Fibroblast of mammary gland (primary cell): ENCODE measurements around the gene PDLIM1.
"Not testable (repeated sequence)": the region's sequence is repeated elsewhere in the genome, so short reads cannot be mapped to it uniquely, and the experiment has no call there.

Experiments used
- DNase-seq: peaks from one replicate; pipeline ENCODE4 v3.0.0-alpha.2; 2010; ENCODE audit warnings: low read depth
- H3K4me3 ChIP-seq: 2 replicates; pipeline ENCODE4 v1.5.1; 2011; ENCODE audit warnings: low read depth, mild to moderate bottlenecking, low read length, moderate library complexity; ENCODE audit not compliant: control insufficient read depth
- TF ChIP-seq, protein P1 (sequence below): conservative IDR thresholded peaks from 2 replicates; pipeline ENCODE4 v1.5.1; 2011; ENCODE audit warnings: low read depth, low read length, inconsistent platforms; ENCODE audit not compliant: control insufficient read depth, insufficient read depth

PDLIM1 gene

DNA sequence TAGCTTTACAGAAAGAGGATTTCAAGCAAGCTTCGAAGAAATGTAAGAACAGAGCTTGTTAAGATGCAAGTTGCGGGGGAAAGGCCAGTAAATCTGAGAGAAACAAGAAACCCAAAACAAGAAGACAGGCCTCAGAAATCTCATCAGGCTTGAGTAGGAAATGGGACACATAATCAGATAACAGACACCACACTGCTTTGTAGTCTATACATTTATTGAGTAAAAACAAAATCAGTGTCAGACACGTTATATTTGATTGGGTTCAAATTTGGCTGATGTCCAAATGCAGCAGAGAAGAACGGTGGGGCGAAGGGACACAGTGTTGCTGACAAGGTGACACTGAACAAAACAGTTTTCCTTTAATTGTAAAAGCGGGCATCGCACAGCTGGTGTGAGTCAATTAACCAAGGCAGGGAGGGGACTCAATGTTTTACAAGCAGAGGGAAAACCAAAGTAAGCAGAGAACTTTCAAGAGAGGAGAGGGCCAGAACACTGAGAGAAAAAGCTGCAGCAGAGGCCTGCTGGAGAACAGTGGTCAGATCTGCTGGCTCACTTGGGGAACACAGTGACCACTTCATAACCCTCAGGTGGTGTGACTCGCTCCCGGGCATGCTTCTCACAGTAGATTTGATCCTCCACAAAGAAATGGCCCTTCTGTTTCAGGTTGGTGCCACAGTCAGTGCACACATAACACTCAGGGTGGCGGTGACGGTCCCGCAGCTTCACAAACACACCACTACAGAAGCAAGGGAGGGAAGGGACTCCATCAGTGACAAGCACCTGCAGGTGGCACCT is 53.2 kb downstream of the PDLIM1 start:
- DNase-seq: peak; percentile 42
- H3K4me3 ChIP-seq: no peak overlapping the region
- TF ChIP-seq, protein P1, sequence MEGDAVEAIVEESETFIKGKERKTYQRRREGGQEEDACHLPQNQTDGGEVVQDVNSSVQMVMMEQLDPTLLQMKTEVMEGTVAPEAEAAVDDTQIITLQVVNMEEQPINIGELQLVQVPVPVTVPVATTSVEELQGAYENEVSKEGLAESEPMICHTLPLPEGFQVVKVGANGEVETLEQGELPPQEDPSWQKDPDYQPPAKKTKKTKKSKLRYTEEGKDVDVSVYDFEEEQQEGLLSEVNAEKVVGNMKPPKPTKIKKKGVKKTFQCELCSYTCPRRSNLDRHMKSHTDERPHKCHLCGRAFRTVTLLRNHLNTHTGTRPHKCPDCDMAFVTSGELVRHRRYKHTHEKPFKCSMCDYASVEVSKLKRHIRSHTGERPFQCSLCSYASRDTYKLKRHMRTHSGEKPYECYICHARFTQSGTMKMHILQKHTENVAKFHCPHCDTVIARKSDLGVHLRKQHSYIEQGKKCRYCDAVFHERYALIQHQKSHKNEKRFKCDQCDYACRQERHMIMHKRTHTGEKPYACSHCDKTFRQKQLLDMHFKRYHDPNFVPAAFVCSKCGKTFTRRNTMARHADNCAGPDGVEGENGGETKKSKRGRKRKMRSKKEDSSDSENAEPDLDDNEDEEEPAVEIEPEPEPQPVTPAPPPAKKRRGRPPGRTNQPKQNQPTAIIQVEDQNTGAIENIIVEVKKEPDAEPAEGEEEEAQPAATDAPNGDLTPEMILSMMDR: no peak

DNA sequence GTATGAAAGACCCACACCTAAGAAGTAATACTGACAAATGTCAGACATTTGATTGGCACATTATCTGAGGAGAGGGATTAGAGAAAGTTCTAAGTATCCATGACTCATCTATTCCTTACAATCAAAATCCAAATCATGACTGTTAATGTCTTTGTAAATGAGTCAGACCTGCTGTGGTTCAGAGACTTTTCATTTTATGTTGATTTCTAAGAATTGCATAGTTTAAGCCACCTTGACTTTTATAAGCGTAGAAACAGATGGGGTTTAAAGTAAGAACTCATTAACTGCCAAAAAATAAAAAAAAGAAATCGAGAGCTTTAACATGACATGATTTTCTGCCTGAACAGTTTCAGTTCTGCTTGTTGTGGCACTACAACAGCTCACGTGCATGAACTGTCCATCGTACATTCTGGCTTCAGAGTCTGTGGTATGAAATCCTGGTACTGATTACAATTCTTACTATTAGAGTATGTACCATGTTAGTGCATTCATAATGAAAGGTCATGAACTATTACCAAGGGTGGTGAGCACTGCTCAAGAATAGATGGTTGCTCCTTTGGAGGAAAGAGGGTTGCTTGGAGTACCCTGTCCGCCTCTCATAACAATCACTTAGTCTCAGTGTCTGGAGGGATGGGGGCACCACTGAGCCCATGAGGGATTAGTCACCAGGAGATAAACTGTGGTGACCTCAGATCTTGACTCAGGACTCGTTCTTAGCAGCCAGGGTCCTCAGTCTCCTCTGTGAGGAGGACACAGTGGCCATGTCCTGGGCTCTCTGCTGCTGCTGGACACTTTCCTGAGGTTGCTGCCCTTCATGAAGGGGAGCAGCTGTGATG is 54.5 kb downstream of the PDLIM1 start:
- TF ChIP-seq, protein P1: no peak
- peak; percentile 79 for DNase-seq
- no peak overlapping the region for H3K4me3 ChIP-seq

DNA sequence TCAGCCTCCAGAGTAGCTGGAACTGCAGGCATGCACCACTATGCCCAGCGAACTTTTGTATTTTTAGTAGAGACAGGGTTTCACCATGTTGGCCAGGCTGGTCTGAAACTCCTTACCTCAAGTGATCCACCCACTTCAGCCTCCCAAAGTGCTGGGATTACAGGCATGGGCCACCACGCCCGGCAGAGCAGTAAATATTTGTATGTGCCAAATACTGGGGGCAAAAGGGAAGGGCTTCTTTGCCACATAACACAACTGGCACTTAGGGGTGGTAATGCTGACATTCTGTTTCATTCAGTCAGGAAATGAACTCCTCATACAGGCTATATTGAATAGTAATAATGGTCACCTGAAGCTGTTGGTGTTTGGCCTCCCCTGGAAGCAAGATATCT is 55.1 kb downstream of the PDLIM1 start:
- TF ChIP-seq, protein P1: no peak
- no peak overlapping the region for H3K4me3 ChIP-seq

DNA sequence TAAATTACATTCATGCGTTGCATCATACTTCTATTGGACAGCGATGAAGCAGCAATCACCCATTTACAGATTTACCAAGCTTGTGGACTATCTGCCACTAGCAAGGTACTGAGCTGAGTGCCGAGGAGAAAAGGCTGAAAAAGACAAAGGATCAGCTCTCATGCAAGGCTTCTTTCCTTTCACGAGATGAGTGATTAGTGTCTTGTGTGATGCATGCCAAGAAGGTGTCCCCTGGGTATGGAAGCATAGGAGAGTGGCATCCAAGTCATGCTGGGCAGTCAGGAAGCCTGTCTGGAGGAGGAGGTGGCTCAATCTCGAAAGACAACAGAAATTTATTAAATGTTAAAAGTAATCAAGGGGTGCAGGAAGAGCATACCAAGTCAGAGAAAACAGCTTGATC is 55.9 kb downstream of the PDLIM1 start:
- TF ChIP-seq, protein P1: no peak
- H3K4me3 ChIP-seq: no peak overlapping the region
- DNase-seq: no peak

More for the DNA sequence above, 55.1 kb downstream of the PDLIM1 start:
- no peak for DNase-seq

DNA sequence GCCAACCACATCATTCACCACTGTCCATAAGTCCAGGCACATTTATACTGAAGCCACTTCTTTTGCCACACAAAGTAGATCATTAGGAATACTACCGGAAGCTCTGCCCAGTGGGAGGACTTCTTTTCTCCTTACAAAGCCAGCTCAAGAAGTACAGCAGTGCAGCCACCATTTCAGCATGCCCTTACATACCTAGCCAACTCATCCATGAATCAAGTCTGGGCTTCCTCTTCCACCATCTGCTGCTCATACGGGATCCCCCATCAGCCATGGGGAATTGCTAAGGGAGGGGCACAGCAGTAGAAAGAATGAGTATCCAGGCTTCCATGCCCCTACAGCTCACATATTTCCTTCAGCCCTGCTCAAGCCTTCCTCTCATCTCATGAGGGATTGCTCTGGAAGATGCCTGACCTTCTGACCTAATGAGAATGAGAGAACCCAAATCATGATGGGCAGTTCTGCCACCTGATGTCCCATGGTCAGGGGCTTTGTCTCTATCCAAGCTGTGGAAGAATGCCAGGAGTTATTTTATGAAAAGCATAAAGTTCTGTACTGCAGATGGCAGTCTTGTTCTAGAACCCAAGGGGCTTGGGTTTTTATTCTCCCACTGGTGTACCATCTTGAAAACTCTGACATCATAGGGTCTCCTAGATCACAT is 57.3 kb downstream of the PDLIM1 start:
- no peak overlapping the region for H3K4me3 ChIP-seq
- DNase-seq: peak; percentile 51
- TF ChIP-seq, protein P1: no peak

DNA sequence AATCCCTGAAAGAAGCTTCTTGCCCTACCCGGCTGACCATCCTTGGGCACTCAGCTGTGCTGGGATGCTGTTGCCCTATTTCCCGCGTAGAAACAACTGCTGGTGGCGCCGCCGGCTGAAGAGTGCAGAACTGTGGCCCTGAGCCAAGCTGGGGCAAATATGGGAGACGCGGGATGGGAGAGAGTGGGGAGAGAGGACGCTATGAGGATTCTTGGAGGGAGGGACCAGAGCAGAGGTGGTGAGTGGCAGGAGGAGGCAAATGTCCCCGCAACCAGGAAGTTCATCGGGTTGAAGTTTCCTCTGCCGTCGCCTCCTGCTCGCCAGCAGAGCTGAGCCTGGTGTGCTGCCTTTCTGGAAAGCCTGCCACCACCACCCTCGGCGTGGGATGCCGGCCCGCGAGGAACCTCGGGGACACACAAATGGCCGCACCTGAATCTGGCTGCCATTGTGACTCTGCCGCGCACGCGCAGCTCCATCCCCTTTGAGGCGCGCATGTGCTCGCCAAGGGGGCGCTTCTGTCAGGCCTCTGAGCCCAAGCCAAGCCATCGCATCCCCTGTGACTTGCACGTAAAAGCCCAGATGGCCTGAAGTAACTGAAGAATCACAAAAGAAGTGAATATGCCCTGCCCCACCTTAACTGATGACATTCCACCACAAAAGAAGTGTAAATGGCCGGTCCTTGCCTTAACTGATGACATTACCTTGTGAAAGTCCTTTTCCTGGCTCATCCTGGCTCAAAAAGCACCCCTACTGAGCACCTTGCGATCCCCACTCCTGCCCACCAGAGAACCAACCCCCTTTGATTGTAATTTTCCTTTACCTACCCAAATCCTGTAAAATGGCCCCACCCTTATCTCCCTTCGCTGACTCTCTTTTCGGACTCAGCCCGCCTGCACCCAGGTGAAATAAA is 59.9 kb downstream of the PDLIM1 start:
- DNase-seq, H3K4me3 ChIP-seq: not testable (repeated sequence)
